IPS-18a (cell line): ENCODE results near the gene LSS.
"Not testable (repeated sequence)": the region's sequence is repeated elsewhere in the genome, so short reads cannot be mapped to it uniquely, and the experiment has no call there.

Source experiments
- H3K27ac ChIP-seq: one replicate; pipeline ENCODE4 v1.5.1; 2013; ENCODE audit warnings: low read length
- H3K27me3 ChIP-seq: one replicate; pipeline ENCODE4 v1.6.1; 2013; ENCODE audit warnings: mild to moderate bottlenecking, low read length; ENCODE audit not compliant: control insufficient read depth, insufficient read depth
- H3K36me3 ChIP-seq: one replicate; pipeline ENCODE4 v1.6.1; 2013; ENCODE audit warnings: low read depth, low read length; ENCODE audit not compliant: control insufficient read depth
- H3K4me1 ChIP-seq: one replicate; pipeline ENCODE4 v1.6.1; 2013; ENCODE audit warnings: low read depth, low read length; ENCODE audit not compliant: control insufficient read depth
- H3K4me3 ChIP-seq: one replicate; pipeline ENCODE4 v1.5.1; 2013; ENCODE audit warnings: low read length
- H3K9ac ChIP-seq: one replicate; pipeline ENCODE4 v1.6.1; 2013; ENCODE audit warnings: mild to moderate bottlenecking, low read length, moderate library complexity
- H3K9me3 ChIP-seq: one replicate; pipeline ENCODE4 v1.6.1; 2013; ENCODE audit warnings: low read depth, low read length; ENCODE audit not compliant: control insufficient read depth

LSS gene

GRCh38 chr21:46149205-46149901 is 79.2 kb downstream of the LSS start:
- Histone ChIP-seq H3K27ac (no peak overlapping the region), H3K9ac (no peak overlapping the region), H3K4me1 (peaks cover 8% of the 10 kb centered on the region)

GRCh38 chr21:46148106-46148505 is 80.5 kb downstream of the LSS start:
- H3K27me3 ChIP-seq = no peaks in the 10 kb centered on the region
- H3K27ac ChIP-seq = no peak overlapping the region
- H3K4me1 ChIP-seq = peaks cover 7% of the 10 kb centered on the region
- H3K9ac ChIP-seq = no peak overlapping the region
- H3K4me3 ChIP-seq = no peak overlapping the region
- no peaks in the 10 kb centered on the region for H3K36me3 ChIP-seq
- no peaks in the 10 kb centered on the region for H3K9me3 ChIP-seq

More at GRCh38 chr21:46149205-46149901, 79.2 kb downstream of the LSS start:
- no peaks in the 10 kb centered on the region for H3K27me3 ChIP-seq
- H3K9me3 ChIP-seq = no peaks in the 10 kb centered on the region
- H3K36me3 ChIP-seq = no peaks in the 10 kb centered on the region
- no peak overlapping the region for H3K4me3 ChIP-seq

GRCh38 chr21:46147429-46147828 is 81.1 kb downstream of the LSS start:
- H3K4me1 ChIP-seq, H3K36me3 ChIP-seq, H3K9ac ChIP-seq, H3K27ac ChIP-seq, H3K27me3 ChIP-seq, H3K9me3 ChIP-seq, H3K4me3 ChIP-seq: not testable (repeated sequence)

- H3K4me3 ChIP-seq = no peak overlapping the region
- H3K27ac ChIP-seq = no peak overlapping the region
- peaks cover 3% of the 10 kb centered on the region for H3K4me1 ChIP-seq
- no peaks in the 10 kb centered on the region for H3K9me3 ChIP-seq
- H3K27me3 ChIP-seq = no peaks in the 10 kb centered on the region
- no peak overlapping the region for H3K9ac ChIP-seq
- H3K36me3 ChIP-seq = no peaks in the 10 kb centered on the region
Observed at GRCh38 chr21:46146856-46147255, 81.7 kb downstream of the LSS start.

- no peak overlapping the region for H3K9ac ChIP-seq
- no peaks in the 10 kb centered on the region for H3K9me3 ChIP-seq
- no peaks in the 10 kb centered on the region for H3K36me3 ChIP-seq
- H3K4me1 ChIP-seq = peaks cover 3% of the 10 kb centered on the region
- H3K4me3 ChIP-seq = no peak overlapping the region
- no peak overlapping the region for H3K27ac ChIP-seq
- no peaks in the 10 kb centered on the region for H3K27me3 ChIP-seq
Observed at GRCh38 chr21:46145840-46146691, 82.5 kb downstream of the LSS start.

GRCh38 chr21:46145159-46145839 is 83.3 kb downstream of the LSS start:
- H3K9me3 ChIP-seq = no peaks in the 10 kb centered on the region
- no peaks in the 10 kb centered on the region for H3K36me3 ChIP-seq
- no peak overlapping the region for H3K27ac ChIP-seq
- H3K4me3 ChIP-seq = no peak overlapping the region
- H3K9ac ChIP-seq = no peak overlapping the region
- H3K4me1 ChIP-seq = peaks cover 3% of the 10 kb centered on the region
- no peaks in the 10 kb centered on the region for H3K27me3 ChIP-seq

- H3K36me3 ChIP-seq = no peaks in the 10 kb centered on the region
- no peaks in the 10 kb centered on the region for H3K9me3 ChIP-seq
- H3K4me3 ChIP-seq = no peak overlapping the region
- no peak overlapping the region for H3K27ac ChIP-seq
- no peak overlapping the region for H3K9ac ChIP-seq
- H3K4me1 ChIP-seq = peaks cover 3% of the 10 kb centered on the region
- no peaks in the 10 kb centered on the region for H3K27me3 ChIP-seq
Observed at GRCh38 chr21:46144464-46145070, 84.0 kb downstream of the LSS start.

GRCh38 chr21:46142582-46143473 is 85.7 kb downstream of the LSS start:
- no peaks in the 10 kb centered on the region for H3K9me3 ChIP-seq
- H3K36me3 ChIP-seq = no peaks in the 10 kb centered on the region
- H3K4me1 ChIP-seq = peaks cover 3% of the 10 kb centered on the region
- no peaks in the 10 kb centered on the region for H3K27me3 ChIP-seq
- H3K4me3 ChIP-seq = no peak overlapping the region
- H3K9ac ChIP-seq = no peak overlapping the region
- H3K27ac ChIP-seq = no peak overlapping the region

GRCh38 chr21:46141767-46142581 is 86.6 kb downstream of the LSS start:
- no peaks in the 10 kb centered on the region for H3K27me3 ChIP-seq
- no peak overlapping the region for H3K9ac ChIP-seq
- H3K4me3 ChIP-seq = no peak overlapping the region
- H3K27ac ChIP-seq = no peak overlapping the region
- no peaks in the 10 kb centered on the region for H3K36me3 ChIP-seq
- no peaks in the 10 kb centered on the region for H3K9me3 ChIP-seq
- H3K4me1 ChIP-seq = peaks cover 3% of the 10 kb centered on the region

- H3K9ac ChIP-seq, H3K27ac ChIP-seq, H3K27me3 ChIP-seq, H3K9me3 ChIP-seq, H3K4me1 ChIP-seq, H3K36me3 ChIP-seq, H3K4me3 ChIP-seq: not testable (repeated sequence)
Observed at GRCh38 chr21:46140352-46141003, 88.1 kb downstream of the LSS start.
